Epithelial cell of proximal tubule (primary cell): Measurements from ENCODE around the gene NAV2. TPM values are rescaled to one million over a fixed set of nuclear protein-coding genes. Genes with fewer than 3 reads are reported as not detected.

Source experiments
- DNase-seq: peaks from one replicate; pipeline ENCODE4 v3.0.0-alpha.2; 2011; ENCODE audit warnings: low read depth
- H3K4me3 ChIP-seq: 2 replicates; pipeline ENCODE4 v1.5.1; 2011; ENCODE audit warnings: low read depth, mild to moderate bottlenecking, low read length
- total RNA-seq: library from RNA; depleted of rRNA; stranded (reverse); fragments of >200 nt; gene quantifications from 2 replicates; pipeline ENCODE4 v1.2.3, GENCODE V29; 2015
- TF ChIP-seq, protein P1 (sequence below): conservative IDR thresholded peaks from 2 replicates; pipeline ENCODE4 v1.5.1; 2012; ENCODE audit warnings: low read depth, mild to moderate bottlenecking, low read length

Gene NAV2
- total RNA-seq, 1 donor from 2014 or later = 19.0 TPM

DNA sequence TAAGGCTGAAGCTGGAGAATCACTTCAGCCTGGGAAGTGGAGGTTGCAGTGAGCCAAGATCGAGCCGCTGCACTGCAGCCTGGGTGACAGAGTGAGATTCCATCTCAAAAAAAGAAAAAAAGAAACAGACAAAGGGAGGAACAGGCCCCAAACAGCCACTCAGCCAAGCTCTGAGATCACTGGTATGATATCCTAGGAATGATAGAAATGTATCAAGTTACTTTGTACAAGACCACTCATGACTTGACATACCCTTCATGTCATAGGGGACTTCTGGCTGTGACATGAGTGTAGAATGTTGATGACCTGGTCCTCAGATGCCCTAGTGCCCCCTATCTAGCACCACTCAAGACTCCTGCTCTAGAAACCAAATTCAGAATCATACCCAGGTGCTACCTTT, 216.5 kb downstream of the NAV2 start:
- no peak for DNase-seq
- no peak overlapping the region for H3K4me3 ChIP-seq
- TF ChIP-seq, protein P1, sequence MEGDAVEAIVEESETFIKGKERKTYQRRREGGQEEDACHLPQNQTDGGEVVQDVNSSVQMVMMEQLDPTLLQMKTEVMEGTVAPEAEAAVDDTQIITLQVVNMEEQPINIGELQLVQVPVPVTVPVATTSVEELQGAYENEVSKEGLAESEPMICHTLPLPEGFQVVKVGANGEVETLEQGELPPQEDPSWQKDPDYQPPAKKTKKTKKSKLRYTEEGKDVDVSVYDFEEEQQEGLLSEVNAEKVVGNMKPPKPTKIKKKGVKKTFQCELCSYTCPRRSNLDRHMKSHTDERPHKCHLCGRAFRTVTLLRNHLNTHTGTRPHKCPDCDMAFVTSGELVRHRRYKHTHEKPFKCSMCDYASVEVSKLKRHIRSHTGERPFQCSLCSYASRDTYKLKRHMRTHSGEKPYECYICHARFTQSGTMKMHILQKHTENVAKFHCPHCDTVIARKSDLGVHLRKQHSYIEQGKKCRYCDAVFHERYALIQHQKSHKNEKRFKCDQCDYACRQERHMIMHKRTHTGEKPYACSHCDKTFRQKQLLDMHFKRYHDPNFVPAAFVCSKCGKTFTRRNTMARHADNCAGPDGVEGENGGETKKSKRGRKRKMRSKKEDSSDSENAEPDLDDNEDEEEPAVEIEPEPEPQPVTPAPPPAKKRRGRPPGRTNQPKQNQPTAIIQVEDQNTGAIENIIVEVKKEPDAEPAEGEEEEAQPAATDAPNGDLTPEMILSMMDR = no peak

DNA sequence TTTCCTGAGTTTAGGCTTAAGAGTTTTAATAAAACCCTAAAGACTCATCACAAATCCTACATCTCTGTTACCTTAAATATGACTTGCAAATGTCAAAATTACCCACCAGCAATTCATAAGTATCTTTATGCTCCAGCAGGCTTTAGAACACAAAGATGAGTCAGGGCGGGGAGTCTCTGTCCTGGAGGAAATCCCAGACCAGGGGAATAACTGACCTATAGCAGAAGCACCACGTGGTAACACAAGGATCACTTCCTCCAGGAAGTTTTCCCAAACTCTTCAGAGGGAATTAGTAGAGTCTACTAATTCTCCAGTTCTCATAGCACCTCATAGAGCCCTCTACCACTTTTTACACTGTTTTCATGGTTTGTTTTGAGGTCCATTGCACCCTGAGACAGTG, 217.0 kb downstream of the NAV2 start:
- no peak for DNase-seq
- TF ChIP-seq, protein P1 = no peak

DNA sequence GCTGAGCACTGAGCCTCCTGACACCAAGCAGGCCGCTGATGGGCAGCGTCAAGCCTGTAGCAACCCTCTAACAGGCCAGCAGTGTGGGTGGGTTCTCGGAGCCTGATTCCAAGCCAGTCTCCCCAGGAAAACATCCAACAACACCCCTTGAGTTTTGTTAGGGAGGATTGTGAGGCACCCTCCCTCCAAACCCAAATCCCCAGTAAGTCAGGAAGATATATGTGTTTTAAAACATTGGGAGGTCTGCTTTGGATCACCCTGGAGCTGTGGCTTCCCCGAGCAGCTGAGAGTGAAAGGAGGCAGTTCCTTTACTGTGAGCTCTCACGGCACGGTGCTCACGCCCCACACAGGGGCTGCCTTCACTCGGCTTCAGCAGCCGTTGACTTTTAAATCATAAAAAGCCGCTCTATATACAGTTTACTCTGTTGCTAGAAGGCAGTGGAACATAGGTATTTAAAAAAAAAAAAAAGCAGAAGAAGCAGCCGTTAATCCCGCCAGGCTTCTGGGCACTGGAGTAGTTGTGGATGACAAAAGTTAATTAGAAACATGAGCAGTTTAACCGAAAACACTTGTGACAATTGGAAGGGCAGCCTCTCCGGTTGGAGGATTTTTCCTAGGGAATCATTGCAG, 218.6 kb downstream of the NAV2 start:
- TF ChIP-seq, protein P1 = no peak
- DNase-seq = no peak
- H3K4me3 ChIP-seq = no peak overlapping the region

More for the DNA sequence above, 217.0 kb downstream of the NAV2 start:
- H3K4me3 ChIP-seq = no peak overlapping the region

DNA sequence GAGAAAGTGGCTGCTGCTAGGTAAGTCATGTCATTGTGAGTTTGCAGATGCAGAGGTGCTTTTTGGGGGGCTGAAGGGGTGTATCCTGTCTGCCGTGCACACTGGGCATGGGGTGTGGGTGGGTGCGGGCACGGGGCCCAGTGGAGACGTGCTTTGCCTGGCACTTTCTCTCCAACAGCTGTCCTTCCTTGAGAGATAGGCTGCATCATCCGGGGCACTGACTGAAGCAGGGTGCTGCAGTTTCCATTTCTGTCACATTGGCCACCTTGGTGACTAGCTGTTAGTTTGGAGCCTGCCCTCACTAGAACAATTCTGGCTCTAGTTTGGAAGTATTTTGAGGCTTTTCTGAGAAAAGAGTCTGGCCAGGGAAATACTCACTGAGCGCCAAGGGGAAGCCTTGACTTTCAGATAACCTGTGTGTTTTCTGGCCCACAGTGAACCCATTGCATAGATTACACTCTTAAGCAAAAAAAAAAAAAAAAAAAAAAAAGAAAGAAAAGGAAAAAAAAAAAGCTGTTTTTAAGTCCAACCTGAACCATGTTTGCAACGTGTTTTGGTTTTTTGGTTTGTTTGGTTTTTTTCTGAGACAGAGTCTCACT, 219.2 kb downstream of the NAV2 start:
- no peak overlapping the region for H3K4me3 ChIP-seq
- no peak for DNase-seq
- TF ChIP-seq, protein P1 = no peak

DNA sequence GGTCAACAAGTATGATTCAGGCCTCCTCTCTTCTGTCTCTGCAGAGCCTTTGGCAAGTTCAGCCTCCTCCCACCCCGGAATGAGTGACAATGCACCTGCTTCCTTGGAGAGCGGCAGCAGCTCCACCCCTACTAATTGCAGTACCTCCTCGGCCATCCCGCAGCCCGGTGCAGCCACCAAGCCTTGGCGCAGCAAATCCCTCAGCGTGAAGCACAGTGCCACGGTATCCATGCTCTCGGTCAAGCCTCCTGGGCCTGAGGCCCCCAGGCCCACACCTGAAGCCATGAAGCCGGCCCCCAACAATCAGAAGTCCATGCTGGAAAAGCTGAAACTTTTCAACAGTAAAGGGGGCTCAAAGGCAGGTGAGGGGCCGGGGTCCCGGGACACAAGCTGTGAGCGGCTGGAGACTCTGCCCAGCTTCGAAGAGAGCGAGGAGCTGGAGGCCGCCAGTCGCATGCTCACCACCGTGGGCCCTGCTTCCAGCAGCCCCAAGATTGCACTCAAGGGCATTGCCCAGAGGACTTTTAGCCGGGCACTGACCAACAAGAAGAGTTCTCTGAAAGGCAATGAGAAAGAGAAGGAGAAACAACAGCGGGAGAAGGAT, 220.6 kb downstream of the NAV2 start:
- H3K4me3 ChIP-seq = no peak overlapping the region
- DNase-seq = no peak
- TF ChIP-seq, protein P1 = no peak

- DNase-seq = no peak
- H3K4me3 ChIP-seq = no peak overlapping the region
- TF ChIP-seq, protein P1 = no peak
Measured at GRCh38 chr11:19933801-19934488, 221.3 kb downstream of the NAV2 start.
